Activated T-cell treated with anti-CD3 and anti-CD28 coated beads, Interleukin-2, amount 50 U/mL, for 4 hours (primary cell): ENCODE results near the gene GPER1. TPM values are rescaled to one million over a fixed set of nuclear protein-coding genes. Genes with fewer than 3 reads are reported as not detected.

Experiments used
- ATAC-seq, 2 donors: fragments of 200-7000 bp; cut with Tn5 transposase; one replicate each; pipeline ENCODE4 v1.10.0; 2021
- DNase-seq: peaks from one replicate; pipeline ENCODE4 v3.0.0-alpha.2; 2020
- H3K27me3 Mint-ChIP-seq: one replicate; pipeline ENCODE4 v1.8.0; 2021; ENCODE audit warnings: low read depth, mixed read lengths
- H3K36me3 Mint-ChIP-seq: one replicate; pipeline ENCODE4 v1.8.0; 2022; ENCODE audit warnings: mixed read lengths; ENCODE audit not compliant: insufficient read depth
- H3K4me1 Mint-ChIP-seq: one replicate; pipeline ENCODE4 v1.8.0; 2021; ENCODE audit warnings: low read depth, mixed read lengths
- H3K4me3 Mint-ChIP-seq: one replicate; pipeline ENCODE4 v1.8.0; 2021; ENCODE audit warnings: mild to moderate bottlenecking, moderate library complexity, mixed read lengths
- H3K9me3 Mint-ChIP-seq: one replicate; pipeline ENCODE4 v1.8.0; 2021; ENCODE audit warnings: mixed read lengths
- total RNA-seq, 3 donors: library from RNA; stranded (reverse); gene quantifications; one replicate each; pipeline ENCODE4 v1.2.1, GENCODE V29; 2021

GPER1 gene
- total RNA-seq, 3 donors from 2014 or later: 0.08 to 0.11 (median 0.08) TPM

- DNase-seq: no peak
- Mint-ChIP-seq H3K9me3 (no peaks in the 10 kb centered on the region), H3K4me3 (no peak overlapping the region), H3K27me3 (no peaks in the 10 kb centered on the region), H3K4me1 (peaks cover 24% of the 10 kb centered on the region), H3K36me3 (peaks cover 4% of the 10 kb centered on the region)
- ATAC-seq: no peak
Observed at GRCh38 chr7:1058821-1059199, 29.1 kb upstream of the GPER1 start.

GRCh38 chr7:1059200-1060091 is 28.5 kb upstream of the GPER1 start:
- DNase-seq (no peak), ATAC-seq (peak; percentile 57 to 58)
- peaks cover 4% of the 10 kb centered on the region for H3K36me3 Mint-ChIP-seq
- no peak overlapping the region for H3K4me3 Mint-ChIP-seq
- H3K9me3 Mint-ChIP-seq: no peaks in the 10 kb centered on the region
- H3K4me1 Mint-ChIP-seq: peaks cover 22% of the 10 kb centered on the region
- no peaks in the 10 kb centered on the region for H3K27me3 Mint-ChIP-seq

- H3K9me3 Mint-ChIP-seq: no peaks in the 10 kb centered on the region
- no peaks in the 10 kb centered on the region for H3K27me3 Mint-ChIP-seq
- H3K4me3 Mint-ChIP-seq: no peak overlapping the region
- DNase-seq (no peak), ATAC-seq (no peak)
- H3K36me3 Mint-ChIP-seq: peaks cover 4% of the 10 kb centered on the region
- peaks cover 13% of the 10 kb centered on the region for H3K4me1 Mint-ChIP-seq
Observed at GRCh38 chr7:1060315-1061072, 27.4 kb upstream of the GPER1 start.

GRCh38 chr7:1061180-1061579 is 26.7 kb upstream of the GPER1 start:
- H3K9me3 Mint-ChIP-seq: no peaks in the 10 kb centered on the region
- peaks cover 4% of the 10 kb centered on the region for H3K36me3 Mint-ChIP-seq
- ATAC-seq (no peak), DNase-seq (no peak)
- no peaks in the 10 kb centered on the region for H3K27me3 Mint-ChIP-seq
- peaks cover 8% of the 10 kb centered on the region for H3K4me1 Mint-ChIP-seq
- H3K4me3 Mint-ChIP-seq: no peak overlapping the region

- peaks cover 8% of the 10 kb centered on the region for H3K4me1 Mint-ChIP-seq
- peaks cover 4% of the 10 kb centered on the region for H3K36me3 Mint-ChIP-seq
- H3K27me3 Mint-ChIP-seq: no peaks in the 10 kb centered on the region
- no peak for DNase-seq
- no peak overlapping the region for H3K4me3 Mint-ChIP-seq
- H3K9me3 Mint-ChIP-seq: no peaks in the 10 kb centered on the region
- no peak for ATAC-seq
Observed at GRCh38 chr7:1062296-1063294, 25.3 kb upstream of the GPER1 start.

- peaks cover 4% of the 10 kb centered on the region for H3K36me3 Mint-ChIP-seq
- no peak for ATAC-seq
- no peak for DNase-seq
- no peaks in the 10 kb centered on the region for H3K9me3 Mint-ChIP-seq
- no peaks in the 10 kb centered on the region for H3K27me3 Mint-ChIP-seq
- peaks cover 8% of the 10 kb centered on the region for H3K4me1 Mint-ChIP-seq
- no peak overlapping the region for H3K4me3 Mint-ChIP-seq
Observed at GRCh38 chr7:1063361-1063760, 24.6 kb upstream of the GPER1 start.

GRCh38 chr7:1064581-1064980 is 23.3 kb upstream of the GPER1 start:
- H3K9me3 Mint-ChIP-seq: no peaks in the 10 kb centered on the region
- no peak for ATAC-seq
- no peaks in the 10 kb centered on the region for H3K36me3 Mint-ChIP-seq

GRCh38 chr7:1065263-1065584 is 22.7 kb upstream of the GPER1 start:
- Mint-ChIP-seq H3K36me3 (no peaks in the 10 kb centered on the region), H3K4me3 (peak overlapping the region; percentile 59), H3K4me1 (peaks cover 3% of the 10 kb centered on the region), H3K9me3 (no peaks in the 10 kb centered on the region), H3K27me3 (no peaks in the 10 kb centered on the region)
- DNase-seq: no peak
- no peak for ATAC-seq

More at GRCh38 chr7:1064581-1064980, 23.3 kb upstream of the GPER1 start:
- no peaks in the 10 kb centered on the region for H3K27me3 Mint-ChIP-seq
- H3K4me1 Mint-ChIP-seq: peaks cover 3% of the 10 kb centered on the region
- no peak overlapping the region for H3K4me3 Mint-ChIP-seq
- no peak for DNase-seq

GRCh38 chr7:1065585-1066241 is 22.2 kb upstream of the GPER1 start:
- DNase-seq: peak; percentile 76
- peak; percentile 95 to 96 for ATAC-seq
- no peaks in the 10 kb centered on the region for H3K9me3 Mint-ChIP-seq
- no peaks in the 10 kb centered on the region for H3K36me3 Mint-ChIP-seq
- H3K4me1 Mint-ChIP-seq: peaks cover 3% of the 10 kb centered on the region
- H3K4me3 Mint-ChIP-seq: peak overlapping the region; percentile 59
- H3K27me3 Mint-ChIP-seq: no peaks in the 10 kb centered on the region

GRCh38 chr7:1066242-1066588 is 21.7 kb upstream of the GPER1 start:
- Mint-ChIP-seq H3K4me1 (peaks cover 3% of the 10 kb centered on the region), H3K36me3 (no peaks in the 10 kb centered on the region), H3K4me3 (no peak overlapping the region), H3K27me3 (no peaks in the 10 kb centered on the region), H3K9me3 (no peaks in the 10 kb centered on the region)
- DNase-seq (no peak), ATAC-seq (no peak)

- no peak for ATAC-seq
- H3K27me3 Mint-ChIP-seq: no peaks in the 10 kb centered on the region
- no peaks in the 10 kb centered on the region for H3K36me3 Mint-ChIP-seq
- no peak for DNase-seq
- no peak overlapping the region for H3K4me3 Mint-ChIP-seq
- no peaks in the 10 kb centered on the region for H3K4me1 Mint-ChIP-seq
- H3K9me3 Mint-ChIP-seq: no peaks in the 10 kb centered on the region
Observed at GRCh38 chr7:1068013-1068412, 19.9 kb upstream of the GPER1 start.

GRCh38 chr7:1068619-1069018 is 19.3 kb upstream of the GPER1 start:
- Mint-ChIP-seq H3K4me1 (no peaks in the 10 kb centered on the region), H3K9me3 (no peaks in the 10 kb centered on the region), H3K27me3 (no peaks in the 10 kb centered on the region), H3K4me3 (no peak overlapping the region), H3K36me3 (no peaks in the 10 kb centered on the region)
- no peak for DNase-seq
- no peak for ATAC-seq

GRCh38 chr7:1070544-1071011 is 17.3 kb upstream of the GPER1 start:
- no peak for DNase-seq
- H3K9me3 Mint-ChIP-seq: no peaks in the 10 kb centered on the region
- H3K27me3 Mint-ChIP-seq: no peaks in the 10 kb centered on the region
- no peaks in the 10 kb centered on the region for H3K4me1 Mint-ChIP-seq
- no peaks in the 10 kb centered on the region for H3K36me3 Mint-ChIP-seq
- H3K4me3 Mint-ChIP-seq: no peak overlapping the region
- no peak for ATAC-seq
